HEK293 (cell line): ENCODE measurements around the gene PHF14.

ENCODE experiments used
- FEZF1 ChIP-seq: fragments of 450-650 bp; formaldehyde crosslinking; IDR thresholded peaks from 2 replicates; pipeline ENCODE4 v1.5.1; 2016; ENCODE audit warnings: missing biosample characterization, missing genetic modification characterization
- GFI1B ChIP-seq: fragments of 450-650 bp; formaldehyde crosslinking; IDR thresholded peaks from 2 replicates; pipeline ENCODE4 v1.5.1; 2016; ENCODE audit warnings: missing biosample characterization, missing genetic modification characterization
- KLF10 ChIP-seq: fragments of 450-650 bp; IDR thresholded peaks from 2 replicates; pipeline ENCODE4 v1.5.1; 2018; ENCODE audit warnings: missing biosample characterization, mild to moderate bottlenecking, missing genetic modification characterization
- MYNN ChIP-seq: fragments of 450-650 bp; formaldehyde crosslinking; IDR thresholded peaks from 2 replicates; pipeline ENCODE4 v1.5.1; 2016; ENCODE audit warnings: missing biosample characterization, missing genetic modification characterization, borderline replicate concordance
- OVOL3 ChIP-seq: fragments of 450-650 bp; formaldehyde crosslinking; IDR thresholded peaks from 2 replicates; pipeline ENCODE4 v1.5.1; 2016; ENCODE audit warnings: missing biosample characterization, missing genetic modification characterization
- RBAK ChIP-seq: fragments of 450-650 bp; formaldehyde crosslinking; IDR thresholded peaks from 2 replicates; pipeline ENCODE4 v1.5.1; 2016; ENCODE audit warnings: missing biosample characterization, missing genetic modification characterization
- SP2 ChIP-seq: fragments of 450-650 bp; formaldehyde crosslinking; IDR thresholded peaks from 2 replicates; pipeline ENCODE4 v1.5.1; 2016; ENCODE audit warnings: missing biosample characterization, missing genetic modification characterization
- WT1 ChIP-seq: fragments of 450-650 bp; formaldehyde crosslinking; IDR thresholded peaks from 2 replicates; pipeline ENCODE4 v1.5.1; 2016; ENCODE audit warnings: missing biosample characterization, missing genetic modification characterization
- ZFHX2 ChIP-seq: fragments of 450-650 bp; formaldehyde crosslinking; conservative IDR thresholded peaks from 2 replicates; pipeline ENCODE4 v1.5.1; 2016; ENCODE audit warnings: missing biosample characterization, missing genetic modification characterization
- ZNF174 ChIP-seq: fragments of 450-650 bp; formaldehyde crosslinking; IDR thresholded peaks from 2 replicates; pipeline ENCODE4 v1.5.0; 2017; ENCODE audit warnings: missing biosample characterization, mild to moderate bottlenecking, missing genetic modification characterization
- ZNF248 ChIP-seq: fragments of 450-650 bp; formaldehyde crosslinking; IDR thresholded peaks from 2 replicates; pipeline ENCODE4 v1.5.1; 2017; ENCODE audit warnings: missing biosample characterization, missing genetic modification characterization
- ZNF302 ChIP-seq: fragments of 450-650 bp; formaldehyde crosslinking; IDR thresholded peaks from 2 replicates; pipeline ENCODE4 v1.5.1; 2016; ENCODE audit warnings: missing biosample characterization, missing genetic modification characterization, low read depth
- ZNF366 ChIP-seq: fragments of 450-650 bp; formaldehyde crosslinking; conservative IDR thresholded peaks from 2 replicates; pipeline ENCODE4 v1.5.1; 2016; ENCODE audit warnings: missing biosample characterization, missing genetic modification characterization
- ZNF404 ChIP-seq: fragments of 450-650 bp; formaldehyde crosslinking; IDR thresholded peaks from 2 replicates; pipeline ENCODE4 v1.5.1; 2017; ENCODE audit warnings: missing biosample characterization, missing genetic modification characterization
- ZNF473 ChIP-seq: fragments of 450-650 bp; formaldehyde crosslinking; IDR thresholded peaks from 2 replicates; pipeline ENCODE4 v1.5.1; 2017; ENCODE audit warnings: missing biosample characterization, missing genetic modification characterization
- ZNF670 ChIP-seq: fragments of 450-650 bp; formaldehyde crosslinking; IDR thresholded peaks from 2 replicates; pipeline ENCODE4 v1.5.1; 2016; ENCODE audit warnings: missing biosample characterization, missing genetic modification characterization, low read depth
- ZSCAN23 ChIP-seq: fragments of 450-650 bp; formaldehyde crosslinking; IDR thresholded peaks from 2 replicates; pipeline ENCODE4 v1.5.1; 2016; ENCODE audit warnings: missing biosample characterization, missing genetic modification characterization
- TF ChIP-seq, protein P1 (sequence below): fragments of 450-650 bp; formaldehyde crosslinking; IDR thresholded peaks from 2 replicates; pipeline ENCODE4 v1.5.1; 2016; ENCODE audit warnings: missing biosample characterization, missing genetic modification characterization
- TF ChIP-seq, protein P2 (sequence below): fragments of 450-650 bp; formaldehyde crosslinking; IDR thresholded peaks from 2 replicates; pipeline ENCODE4 v1.5.1; 2016; ENCODE audit warnings: missing biosample characterization, missing genetic modification characterization
- TF ChIP-seq, protein P3 (sequence below): fragments of 450-650 bp; formaldehyde crosslinking; IDR thresholded peaks from 2 replicates; pipeline ENCODE4 v1.5.1; 2017; ENCODE audit warnings: missing biosample characterization, missing genetic modification characterization
- TF ChIP-seq, protein P4 (sequence below): fragments of 450-650 bp; formaldehyde crosslinking; IDR thresholded peaks from 2 replicates; pipeline ENCODE4 v1.5.1; 2016; ENCODE audit warnings: missing biosample characterization, missing genetic modification characterization
- TF ChIP-seq, protein P5 (sequence below): fragments of 450-650 bp; formaldehyde crosslinking; conservative IDR thresholded peaks from 2 replicates; pipeline ENCODE4 v1.5.1; 2016; ENCODE audit warnings: low read depth, missing biosample characterization, missing genetic modification characterization
- TF ChIP-seq, protein P6 (sequence below): fragments of 450-650 bp; formaldehyde crosslinking; optimal IDR thresholded peaks from 2 replicates; pipeline ENCODE3; 2016; ENCODE audit warnings: missing biosample characterization, mild to moderate bottlenecking, missing genetic modification characterization

The PHF14 gene

DNA sequence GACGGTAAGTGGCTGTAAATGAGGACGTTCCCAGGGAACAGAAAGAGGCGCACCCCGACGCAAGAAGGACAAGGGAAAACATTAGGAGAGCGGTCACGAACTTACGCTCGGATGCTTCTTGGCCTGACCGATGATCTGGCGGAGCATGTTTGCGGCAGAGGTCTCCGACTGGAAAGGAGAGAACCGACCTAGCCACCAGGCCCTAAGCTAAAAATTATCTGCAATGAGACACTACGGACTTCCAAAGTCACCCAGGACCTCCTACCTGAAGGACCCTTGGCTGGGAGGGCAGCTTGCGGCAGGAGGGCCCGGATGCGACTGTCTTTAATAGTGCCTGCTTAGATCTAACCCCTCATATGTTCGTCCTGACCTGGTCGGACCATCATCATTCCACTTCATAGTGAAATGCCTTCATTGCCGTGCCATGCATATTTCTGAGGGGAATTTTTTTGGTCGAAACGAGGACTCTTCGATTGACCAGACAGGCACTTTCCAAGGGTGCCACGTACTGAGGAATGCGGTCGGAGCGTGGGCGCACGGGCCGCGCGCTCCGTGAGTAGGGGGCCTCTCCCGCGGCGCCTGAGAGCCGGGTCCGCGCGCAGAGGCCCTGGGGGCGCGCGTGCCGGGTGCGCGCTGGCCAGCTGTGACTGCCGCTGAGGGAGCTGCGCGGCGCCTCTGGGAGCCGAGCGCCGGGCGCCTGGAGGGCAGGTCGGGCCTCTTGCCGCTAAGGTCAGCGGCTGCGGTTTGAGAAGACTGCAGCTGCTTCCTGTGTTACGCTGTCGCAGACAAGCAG lies 33.6 kb upstream of the PHF14 start (continued):
- TF ChIP-seq, protein P1, sequence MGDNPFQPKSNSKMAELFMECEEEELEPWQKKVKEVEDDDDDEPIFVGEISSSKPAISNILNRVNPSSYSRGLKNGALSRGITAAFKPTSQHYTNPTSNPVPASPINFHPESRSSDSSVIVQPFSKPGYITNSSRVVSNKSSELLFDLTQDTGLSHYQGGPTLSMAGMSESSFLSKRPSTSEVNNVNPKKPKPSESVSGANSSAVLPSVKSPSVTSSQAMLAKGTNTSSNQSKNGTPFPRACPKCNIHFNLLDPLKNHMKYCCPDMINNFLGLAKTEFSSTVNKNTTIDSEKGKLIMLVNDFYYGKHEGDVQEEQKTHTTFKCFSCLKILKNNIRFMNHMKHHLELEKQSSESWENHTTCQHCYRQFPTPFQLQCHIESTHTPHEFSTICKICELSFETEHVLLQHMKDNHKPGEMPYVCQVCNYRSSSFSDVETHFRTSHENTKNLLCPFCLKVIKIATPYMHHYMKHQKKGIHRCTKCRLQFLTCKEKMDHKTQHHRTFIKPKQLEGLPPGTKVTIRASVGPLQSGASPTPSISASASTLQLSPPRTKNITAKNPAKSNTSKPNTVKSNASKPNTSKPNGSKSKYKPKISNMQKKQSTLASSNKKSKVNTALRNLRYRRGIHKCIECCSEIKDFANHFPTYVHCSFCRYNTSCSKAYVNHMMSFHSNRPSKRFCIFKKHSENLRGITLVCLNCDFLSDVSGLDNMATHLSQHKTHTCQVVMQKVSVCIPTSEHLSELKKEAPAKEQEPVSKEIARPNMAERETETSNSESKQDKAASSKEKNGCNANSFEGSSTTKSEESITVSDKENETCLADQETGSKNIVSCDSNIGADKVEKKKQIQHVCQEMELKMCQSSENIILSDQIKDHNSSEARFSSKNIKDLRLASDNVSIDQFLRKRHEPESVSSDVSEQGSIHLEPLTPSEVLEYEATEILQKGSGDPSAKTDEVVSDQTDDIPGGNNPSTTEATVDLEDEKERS (tag by site-specific recombination) = no peak
- peak; percentile 46 for TF ChIP-seq SP2 (tag by site-specific recombination)
- no peak for TF ChIP-seq MYNN (tag by site-specific recombination)
- peak; percentile 93 for TF ChIP-seq ZFHX2 (tag by site-specific recombination)
- no peak for TF ChIP-seq RBAK (tag by site-specific recombination)
- no peak for TF ChIP-seq ZNF473
- TF ChIP-seq, protein P2, sequence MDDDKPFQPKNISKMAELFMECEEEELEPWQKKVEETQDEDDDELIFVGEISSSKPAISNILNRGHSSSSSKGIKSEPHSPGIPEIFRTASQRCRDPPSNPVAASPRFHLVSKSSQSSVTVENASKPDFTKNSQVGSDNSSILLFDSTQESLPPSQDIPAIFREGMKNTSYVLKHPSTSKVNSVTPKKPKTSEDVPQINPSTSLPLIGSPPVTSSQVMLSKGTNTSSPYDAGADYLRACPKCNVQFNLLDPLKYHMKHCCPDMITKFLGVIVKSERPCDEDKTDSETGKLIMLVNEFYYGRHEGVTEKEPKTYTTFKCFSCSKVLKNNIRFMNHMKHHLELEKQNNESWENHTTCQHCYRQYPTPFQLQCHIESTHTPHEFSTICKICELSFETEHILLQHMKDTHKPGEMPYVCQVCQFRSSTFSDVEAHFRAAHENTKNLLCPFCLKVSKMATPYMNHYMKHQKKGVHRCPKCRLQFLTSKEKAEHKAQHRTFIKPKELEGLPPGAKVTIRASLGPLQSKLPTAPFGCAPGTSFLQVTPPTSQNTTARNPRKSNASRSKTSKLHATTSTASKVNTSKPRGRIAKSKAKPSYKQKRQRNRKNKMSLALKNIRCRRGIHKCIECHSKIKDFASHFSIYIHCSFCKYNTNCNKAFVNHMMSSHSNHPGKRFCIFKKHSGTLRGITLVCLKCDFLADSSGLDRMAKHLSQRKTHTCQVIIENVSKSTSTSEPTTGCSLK (tag by site-specific recombination) = no peak
- no peak for TF ChIP-seq ZNF174 (tag by site-specific recombination)
- TF ChIP-seq, protein P3, sequence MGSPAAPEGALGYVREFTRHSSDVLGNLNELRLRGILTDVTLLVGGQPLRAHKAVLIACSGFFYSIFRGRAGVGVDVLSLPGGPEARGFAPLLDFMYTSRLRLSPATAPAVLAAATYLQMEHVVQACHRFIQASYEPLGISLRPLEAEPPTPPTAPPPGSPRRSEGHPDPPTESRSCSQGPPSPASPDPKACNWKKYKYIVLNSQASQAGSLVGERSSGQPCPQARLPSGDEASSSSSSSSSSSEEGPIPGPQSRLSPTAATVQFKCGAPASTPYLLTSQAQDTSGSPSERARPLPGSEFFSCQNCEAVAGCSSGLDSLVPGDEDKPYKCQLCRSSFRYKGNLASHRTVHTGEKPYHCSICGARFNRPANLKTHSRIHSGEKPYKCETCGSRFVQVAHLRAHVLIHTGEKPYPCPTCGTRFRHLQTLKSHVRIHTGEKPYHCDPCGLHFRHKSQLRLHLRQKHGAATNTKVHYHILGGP = no peak
- no peak for TF ChIP-seq ZSCAN23 (tag by site-specific recombination)
- TF ChIP-seq ZNF248 (tag by site-specific recombination) = no peak
- TF ChIP-seq, protein P4, sequence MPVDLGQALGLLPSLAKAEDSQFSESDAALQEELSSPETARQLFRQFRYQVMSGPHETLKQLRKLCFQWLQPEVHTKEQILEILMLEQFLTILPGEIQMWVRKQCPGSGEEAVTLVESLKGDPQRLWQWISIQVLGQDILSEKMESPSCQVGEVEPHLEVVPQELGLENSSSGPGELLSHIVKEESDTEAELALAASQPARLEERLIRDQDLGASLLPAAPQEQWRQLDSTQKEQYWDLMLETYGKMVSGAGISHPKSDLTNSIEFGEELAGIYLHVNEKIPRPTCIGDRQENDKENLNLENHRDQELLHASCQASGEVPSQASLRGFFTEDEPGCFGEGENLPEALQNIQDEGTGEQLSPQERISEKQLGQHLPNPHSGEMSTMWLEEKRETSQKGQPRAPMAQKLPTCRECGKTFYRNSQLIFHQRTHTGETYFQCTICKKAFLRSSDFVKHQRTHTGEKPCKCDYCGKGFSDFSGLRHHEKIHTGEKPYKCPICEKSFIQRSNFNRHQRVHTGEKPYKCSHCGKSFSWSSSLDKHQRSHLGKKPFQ (tag by site-specific recombination) = no peak
- no peak for TF ChIP-seq ZNF670 (tag by site-specific recombination)
- TF ChIP-seq, protein P5, sequence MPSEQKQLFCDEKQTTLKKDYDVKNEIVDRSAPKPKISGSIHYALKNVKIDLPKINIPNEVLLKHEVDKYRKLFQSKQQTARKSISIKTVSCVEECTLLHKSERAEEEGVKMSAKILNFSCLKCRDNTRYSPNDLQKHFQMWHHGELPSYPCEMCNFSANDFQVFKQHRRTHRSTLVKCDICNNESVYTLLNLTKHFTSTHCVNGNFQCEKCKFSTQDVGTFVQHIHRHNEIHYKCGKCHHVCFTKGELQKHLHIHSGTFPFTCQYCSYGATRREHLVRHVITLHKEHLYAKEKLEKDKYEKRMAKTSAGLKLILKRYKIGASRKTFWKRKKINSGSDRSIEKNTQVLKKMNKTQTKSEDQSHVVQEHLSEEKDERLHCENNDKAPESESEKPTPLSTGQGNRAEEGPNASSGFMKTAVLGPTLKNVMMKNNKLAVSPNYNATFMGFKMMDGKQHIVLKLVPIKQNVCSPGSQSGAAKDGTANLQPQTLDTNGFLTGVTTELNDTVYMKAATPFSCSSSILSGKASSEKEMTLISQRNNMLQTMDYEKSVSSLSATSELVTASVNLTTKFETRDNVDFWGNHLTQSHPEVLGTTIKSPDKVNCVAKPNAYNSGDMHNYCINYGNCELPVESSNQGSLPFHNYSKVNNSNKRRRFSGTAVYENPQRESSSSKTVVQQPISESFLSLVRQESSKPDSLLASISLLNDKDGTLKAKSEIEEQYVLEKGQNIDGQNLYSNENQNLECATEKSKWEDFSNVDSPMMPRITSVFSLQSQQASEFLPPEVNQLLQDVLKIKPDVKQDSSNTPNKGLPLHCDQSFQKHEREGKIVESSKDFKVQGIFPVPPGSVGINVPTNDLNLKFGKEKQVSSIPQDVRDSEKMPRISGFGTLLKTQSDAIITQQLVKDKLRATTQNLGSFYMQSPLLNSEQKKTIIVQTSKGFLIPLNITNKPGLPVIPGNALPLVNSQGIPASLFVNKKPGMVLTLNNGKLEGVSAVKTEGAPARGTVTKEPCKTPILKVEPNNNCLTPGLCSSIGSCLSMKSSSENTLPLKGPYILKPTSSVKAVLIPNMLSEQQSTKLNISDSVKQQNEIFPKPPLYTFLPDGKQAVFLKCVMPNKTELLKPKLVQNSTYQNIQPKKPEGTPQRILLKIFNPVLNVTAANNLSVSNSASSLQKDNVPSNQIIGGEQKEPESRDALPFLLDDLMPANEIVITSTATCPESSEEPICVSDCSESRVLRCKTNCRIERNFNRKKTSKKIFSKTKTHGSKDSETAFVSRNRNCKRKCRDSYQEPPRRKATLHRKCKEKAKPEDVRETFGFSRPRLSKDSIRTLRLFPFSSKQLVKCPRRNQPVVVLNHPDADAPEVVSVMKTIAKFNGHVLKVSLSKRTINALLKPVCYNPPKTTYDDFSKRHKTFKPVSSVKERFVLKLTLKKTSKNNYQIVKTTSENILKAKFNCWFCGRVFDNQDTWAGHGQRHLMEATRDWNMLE (tag by site-specific recombination) = peak; percentile 60
- no peak for TF ChIP-seq ZNF302 (tag by site-specific recombination)
- TF ChIP-seq ZNF366 (tag by site-specific recombination) = no peak
- TF ChIP-seq ZNF404 = no peak
- no peak for TF ChIP-seq GFI1B (tag by site-specific recombination)
- TF ChIP-seq OVOL3 (tag by site-specific recombination) = no peak
- TF ChIP-seq, protein P6, sequence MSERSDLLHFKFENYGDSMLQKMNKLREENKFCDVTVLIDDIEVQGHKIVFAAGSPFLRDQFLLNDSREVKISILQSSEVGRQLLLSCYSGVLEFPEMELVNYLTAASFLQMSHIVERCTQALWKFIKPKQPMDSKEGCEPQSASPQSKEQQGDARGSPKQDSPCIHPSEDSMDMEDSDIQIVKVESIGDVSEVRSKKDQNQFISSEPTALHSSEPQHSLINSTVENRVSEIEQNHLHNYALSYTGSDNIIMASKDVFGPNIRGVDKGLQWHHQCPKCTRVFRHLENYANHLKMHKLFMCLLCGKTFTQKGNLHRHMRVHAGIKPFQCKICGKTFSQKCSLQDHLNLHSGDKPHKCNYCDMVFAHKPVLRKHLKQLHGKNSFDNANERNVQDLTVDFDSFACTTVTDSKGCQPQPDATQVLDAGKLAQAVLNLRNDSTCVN = peak; percentile 89
- TF ChIP-seq FEZF1 (tag by site-specific recombination) = no peak
- TF ChIP-seq KLF10 = peak; percentile 39
- peak; percentile 80 for TF ChIP-seq WT1
